Upper lobe of left lung (tissue), 4 donors: ENCODE data around the gene TIPARP.

Source experiments
- POLR2A ChIP-seq, 4 donors: fragments of 450-650 bp; IDR thresholded peaks; one replicate each; pipeline ENCODE4 v1.5.1; 2016 to 2017; ENCODE audit warnings: antibody characterized with exemption in 4 of 4, mild to moderate bottlenecking in 2 of 4
- POLR2AphosphoS5 ChIP-seq, 2 donors: sonication (generic); formaldehyde crosslinking; IDR thresholded peaks; one replicate each; pipeline ENCODE4 v1.5.1; 2017; ENCODE audit warnings: antibody characterized with exemption in 2 of 2
- TF ChIP-seq, protein P1 (sequence below), 6 experiments: fragments of 450-650 bp in 4 of 6; fragments of 200-600 bp in 2 of 6; sonication (generic) in 2 of 6; IDR thresholded peaks; one replicate each; pipeline ENCODE4 v1.5.1; 2016 to 2019; ENCODE audit warnings: antibody characterized with exemption in 6 of 6

DNA sequence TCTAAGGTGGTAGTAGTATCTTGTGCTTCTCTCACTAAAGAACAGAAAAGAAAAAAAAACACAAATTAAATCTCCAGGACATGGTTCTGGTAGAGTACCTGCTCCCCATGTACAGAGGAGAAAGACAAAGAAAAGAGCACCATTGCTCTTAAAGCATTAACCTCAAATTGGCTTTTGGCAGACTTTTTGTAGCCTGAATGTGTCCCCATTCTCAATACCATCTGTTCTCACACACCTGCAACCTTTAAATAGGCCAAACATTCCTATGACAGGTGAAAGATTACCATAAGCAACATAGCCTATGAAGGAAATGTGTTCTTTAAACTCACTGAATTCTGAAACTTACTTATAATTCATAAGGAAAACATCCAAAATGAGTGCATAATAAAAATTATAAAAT is 68.0 kb downstream of the TIPARP start:
- TF ChIP-seq POLR2A (IDR thresholded peaks at IDR 0.05) = no peak
- TF ChIP-seq, protein P1, sequence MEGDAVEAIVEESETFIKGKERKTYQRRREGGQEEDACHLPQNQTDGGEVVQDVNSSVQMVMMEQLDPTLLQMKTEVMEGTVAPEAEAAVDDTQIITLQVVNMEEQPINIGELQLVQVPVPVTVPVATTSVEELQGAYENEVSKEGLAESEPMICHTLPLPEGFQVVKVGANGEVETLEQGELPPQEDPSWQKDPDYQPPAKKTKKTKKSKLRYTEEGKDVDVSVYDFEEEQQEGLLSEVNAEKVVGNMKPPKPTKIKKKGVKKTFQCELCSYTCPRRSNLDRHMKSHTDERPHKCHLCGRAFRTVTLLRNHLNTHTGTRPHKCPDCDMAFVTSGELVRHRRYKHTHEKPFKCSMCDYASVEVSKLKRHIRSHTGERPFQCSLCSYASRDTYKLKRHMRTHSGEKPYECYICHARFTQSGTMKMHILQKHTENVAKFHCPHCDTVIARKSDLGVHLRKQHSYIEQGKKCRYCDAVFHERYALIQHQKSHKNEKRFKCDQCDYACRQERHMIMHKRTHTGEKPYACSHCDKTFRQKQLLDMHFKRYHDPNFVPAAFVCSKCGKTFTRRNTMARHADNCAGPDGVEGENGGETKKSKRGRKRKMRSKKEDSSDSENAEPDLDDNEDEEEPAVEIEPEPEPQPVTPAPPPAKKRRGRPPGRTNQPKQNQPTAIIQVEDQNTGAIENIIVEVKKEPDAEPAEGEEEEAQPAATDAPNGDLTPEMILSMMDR (IDR thresholded peaks at IDR 0.05) = no peak
- no peak for TF ChIP-seq POLR2AphosphoS5 (IDR thresholded peaks at IDR 0.05)
